NK-92 (cell line): Measurements from ENCODE around the gene LINC01488.

Experiments
- DNase-seq: peaks from one replicate; lab custom pipeline; 2025; ENCODE audit not compliant: unreplicated experiment; lab: John Stamatoyannopoulos, UW

Gene LINC01488

GRCh38 chr11:69508974-69509373 lies 27.5 kb downstream of the LINC01488 start:
- no peak for DNase-seq

- DNase-seq, result no peak
Measured at GRCh38 chr11:69509381-69509780, 27.9 kb downstream of the LINC01488 start.

GRCh38 chr11:69509846-69510390 lies 28.5 kb downstream of the LINC01488 start:
- DNase-seq, result no peak

- no peak for DNase-seq
Measured at GRCh38 chr11:69510471-69511357, 29.3 kb downstream of the LINC01488 start.

- DNase-seq, result no peak
Measured at GRCh38 chr11:69511358-69512055, 30.0 kb downstream of the LINC01488 start.

GRCh38 chr11:69512136-69512535 lies 30.7 kb downstream of the LINC01488 start:
- DNase-seq, result no peak

GRCh38 chr11:69512790-69513189 lies 31.3 kb downstream of the LINC01488 start:
- DNase-seq, result no peak

GRCh38 chr11:69513196-69513595 lies 31.7 kb downstream of the LINC01488 start:
- no peak for DNase-seq

- no peak for DNase-seq
Measured at GRCh38 chr11:69513663-69514224, 32.3 kb downstream of the LINC01488 start.

GRCh38 chr11:69514771-69515170 lies 33.3 kb downstream of the LINC01488 start:
- no peak for DNase-seq

- DNase-seq, result no peak
Measured at GRCh38 chr11:69515271-69516245, 34.1 kb downstream of the LINC01488 start.

- no peak for DNase-seq
Measured at GRCh38 chr11:69516526-69516925, 35.1 kb downstream of the LINC01488 start.

- DNase-seq, result no peak
Measured at GRCh38 chr11:69518081-69518950, 36.9 kb downstream of the LINC01488 start.

GRCh38 chr11:69520186-69520916 lies 38.9 kb downstream of the LINC01488 start:
- no peak for DNase-seq

GRCh38 chr11:69521457-69521856 lies 40.0 kb downstream of the LINC01488 start:
- no peak for DNase-seq

GRCh38 chr11:69523453-69523852 lies 42.0 kb downstream of the LINC01488 start:
- DNase-seq, result no peak

GRCh38 chr11:69524291-69524882 lies 42.9 kb downstream of the LINC01488 start:
- DNase-seq, result no peak

- DNase-seq, result no peak
Measured at GRCh38 chr11:69524991-69525411, 43.5 kb downstream of the LINC01488 start.
